Measurements from ENCODE around the gene PPP3CA. TPM values are rescaled to one million over a fixed set of nuclear protein-coding genes. Genes with fewer than 3 reads are reported as not detected.

Gene PPP3CA
- total RNA-seq, 1 donor = 64.4 TPM

DNA sequence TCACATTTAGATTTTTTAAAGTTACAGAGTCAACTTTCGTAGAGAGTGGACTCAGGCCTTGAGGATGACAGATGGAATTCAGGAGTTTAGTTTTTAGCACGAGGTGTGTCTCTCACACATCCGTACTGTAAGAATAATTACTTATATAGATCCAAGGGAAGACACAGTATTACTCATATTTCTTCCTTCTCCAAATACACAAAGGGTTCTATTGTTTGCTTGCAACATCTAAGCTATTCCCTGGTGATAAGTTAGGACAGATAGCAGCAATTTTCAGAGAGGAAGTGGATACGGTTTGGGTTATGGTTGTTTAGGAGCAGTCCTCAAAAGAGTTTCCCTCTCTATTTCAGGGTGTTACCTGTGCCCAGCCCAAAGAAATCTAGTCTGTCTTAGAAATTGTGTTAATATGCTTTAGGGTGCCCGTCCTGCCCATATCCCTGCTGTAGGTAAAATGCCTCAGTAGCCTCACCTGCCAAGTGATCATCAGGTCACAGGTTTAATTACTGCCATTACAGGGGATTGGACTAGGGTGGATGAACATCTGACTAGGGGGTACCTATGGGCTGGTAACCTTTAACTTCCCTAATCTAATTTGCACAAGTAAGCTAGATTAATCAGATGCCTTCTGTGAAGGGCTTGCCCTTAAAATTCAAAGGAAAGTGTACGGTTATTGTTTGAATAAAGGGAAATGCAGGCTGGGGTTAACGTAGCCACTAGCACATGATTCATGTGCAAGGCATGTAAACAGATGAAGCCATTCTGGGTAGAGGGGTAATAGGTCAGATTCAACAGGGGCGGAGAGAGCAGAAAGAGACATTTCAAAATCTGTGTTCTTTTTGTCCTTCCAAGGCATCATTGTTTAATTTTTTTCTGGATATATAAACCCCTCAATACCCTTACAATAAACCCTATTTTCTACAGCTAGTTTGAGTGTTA, 8.7 kb upstream of the PPP3CA start:
- H3K4me3 ChIP-seq (ENCODE audit: low read depth, low read length) = no peak overlapping the region
- TF ChIP-seq, protein P1, sequence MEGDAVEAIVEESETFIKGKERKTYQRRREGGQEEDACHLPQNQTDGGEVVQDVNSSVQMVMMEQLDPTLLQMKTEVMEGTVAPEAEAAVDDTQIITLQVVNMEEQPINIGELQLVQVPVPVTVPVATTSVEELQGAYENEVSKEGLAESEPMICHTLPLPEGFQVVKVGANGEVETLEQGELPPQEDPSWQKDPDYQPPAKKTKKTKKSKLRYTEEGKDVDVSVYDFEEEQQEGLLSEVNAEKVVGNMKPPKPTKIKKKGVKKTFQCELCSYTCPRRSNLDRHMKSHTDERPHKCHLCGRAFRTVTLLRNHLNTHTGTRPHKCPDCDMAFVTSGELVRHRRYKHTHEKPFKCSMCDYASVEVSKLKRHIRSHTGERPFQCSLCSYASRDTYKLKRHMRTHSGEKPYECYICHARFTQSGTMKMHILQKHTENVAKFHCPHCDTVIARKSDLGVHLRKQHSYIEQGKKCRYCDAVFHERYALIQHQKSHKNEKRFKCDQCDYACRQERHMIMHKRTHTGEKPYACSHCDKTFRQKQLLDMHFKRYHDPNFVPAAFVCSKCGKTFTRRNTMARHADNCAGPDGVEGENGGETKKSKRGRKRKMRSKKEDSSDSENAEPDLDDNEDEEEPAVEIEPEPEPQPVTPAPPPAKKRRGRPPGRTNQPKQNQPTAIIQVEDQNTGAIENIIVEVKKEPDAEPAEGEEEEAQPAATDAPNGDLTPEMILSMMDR (IDR thresholded peaks at IDR 0.05; ENCODE audit: insufficient read depth, low read length) = no peak
- DNase-seq (ENCODE audit: low read depth) = peak; percentile 87

DNA sequence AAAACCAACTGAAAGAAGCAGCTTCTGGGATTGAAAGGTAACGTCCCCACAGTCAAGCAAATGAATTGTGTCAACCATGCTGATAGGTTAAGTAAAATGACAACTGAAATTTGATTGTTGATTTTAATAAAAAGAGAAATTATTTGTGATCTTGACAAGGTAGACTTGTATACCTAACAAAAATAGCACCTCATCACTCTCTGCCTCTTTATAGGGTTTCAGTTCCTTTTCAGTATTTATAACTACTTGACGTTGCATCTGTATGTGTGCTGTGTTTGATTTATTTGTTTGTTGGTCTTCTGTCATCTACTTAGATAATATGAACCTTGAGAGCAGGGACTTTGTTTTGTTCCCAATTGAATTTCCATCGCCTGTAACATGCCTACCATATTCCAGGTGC, 7.9 kb upstream of the PPP3CA start:
- TF ChIP-seq, protein P1 (IDR thresholded peaks at IDR 0.05; ENCODE audit: insufficient read depth, low read length) = no peak
- no peak overlapping the region for H3K4me3 ChIP-seq (ENCODE audit: low read depth, low read length)
- DNase-seq (ENCODE audit: low read depth) = no peak

DNA sequence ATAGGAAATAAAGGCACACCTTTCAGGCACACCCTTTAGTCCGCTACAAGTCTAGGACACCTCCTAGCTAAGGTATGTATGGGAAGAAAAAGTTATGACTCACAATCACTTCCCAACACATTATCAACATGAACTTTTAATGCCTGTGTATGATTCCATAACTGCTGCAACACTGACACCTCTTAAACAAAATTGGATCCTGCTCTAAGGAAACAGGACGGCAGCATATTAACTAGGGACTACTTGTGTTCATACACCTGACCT, 2.4 kb upstream of the PPP3CA start:
- no peak for DNase-seq (ENCODE audit: low read depth)
- TF ChIP-seq, protein P1 (IDR thresholded peaks at IDR 0.05; ENCODE audit: insufficient read depth, low read length) = no peak
- no peak overlapping the region for H3K4me3 ChIP-seq (ENCODE audit: low read depth, low read length)

DNA sequence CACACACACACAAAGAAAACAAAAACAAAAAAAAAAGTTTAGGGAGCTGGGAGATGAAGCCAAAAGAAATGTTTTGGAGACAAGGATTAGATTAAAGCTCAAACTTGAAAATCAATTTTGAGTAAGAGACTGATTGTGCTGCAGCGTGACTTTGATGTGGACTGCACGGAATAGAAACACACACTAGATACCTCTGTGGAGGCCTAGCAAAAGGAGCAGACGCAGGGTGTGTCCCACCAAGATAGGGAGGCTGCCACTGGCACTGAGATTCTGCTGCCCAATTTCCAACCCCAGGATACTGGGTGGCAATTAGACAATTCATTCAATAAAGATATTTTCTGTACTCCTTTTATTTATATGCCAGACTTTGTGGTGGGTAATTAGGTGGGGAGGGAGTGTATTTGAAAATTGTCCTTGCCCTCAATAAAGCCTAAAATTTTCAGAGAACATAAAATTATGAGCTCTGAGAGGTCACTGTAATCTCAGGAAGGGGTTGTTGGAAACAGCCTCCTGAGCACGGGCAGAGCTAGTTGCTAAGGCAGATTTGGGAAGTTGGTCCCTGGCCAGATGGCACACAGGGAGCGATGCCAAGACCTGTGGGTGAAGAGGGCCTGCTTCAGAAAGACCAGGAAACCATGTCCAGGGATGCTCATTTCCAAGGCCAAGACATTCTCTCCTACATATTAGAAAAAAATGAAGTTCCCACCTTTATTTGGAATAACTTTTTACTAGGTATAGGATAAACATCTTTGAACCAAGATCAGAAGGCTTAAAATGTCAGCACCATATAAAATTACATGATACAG, 1.9 kb upstream of the PPP3CA start:
- peak; percentile 39 for DNase-seq (ENCODE audit: low read depth)
- TF ChIP-seq, protein P1 (IDR thresholded peaks at IDR 0.05; ENCODE audit: insufficient read depth, low read length) = no peak
- H3K4me3 ChIP-seq (ENCODE audit: low read depth, low read length) = peak overlapping the region; percentile 20

DNA sequence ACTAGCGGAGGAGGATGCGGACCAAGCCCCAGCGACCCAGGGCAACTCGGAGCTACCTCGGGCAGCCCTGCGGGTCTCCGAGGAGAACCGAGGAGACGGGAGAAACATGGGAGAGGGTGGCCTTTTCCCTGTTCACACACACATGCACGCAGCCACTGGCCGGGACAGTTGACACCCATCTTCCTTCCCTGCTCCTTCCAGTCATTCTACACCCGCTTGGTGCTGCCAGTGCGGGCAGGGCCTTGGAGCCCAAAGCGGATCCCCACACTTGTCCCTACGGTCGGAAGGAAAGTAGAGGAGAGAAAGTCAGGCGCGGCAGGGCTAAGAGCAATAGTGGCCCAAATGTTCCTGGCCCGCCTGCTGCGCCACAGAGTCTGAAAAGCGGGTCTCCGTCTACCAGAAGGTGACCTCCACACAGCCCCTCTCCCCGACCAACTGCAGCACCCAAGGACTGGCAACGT, 1.1 kb upstream of the PPP3CA start:
- TF ChIP-seq, protein P1 (IDR thresholded peaks at IDR 0.05; ENCODE audit: insufficient read depth, low read length) = no peak
- DNase-seq (ENCODE audit: low read depth) = no peak

DNA sequence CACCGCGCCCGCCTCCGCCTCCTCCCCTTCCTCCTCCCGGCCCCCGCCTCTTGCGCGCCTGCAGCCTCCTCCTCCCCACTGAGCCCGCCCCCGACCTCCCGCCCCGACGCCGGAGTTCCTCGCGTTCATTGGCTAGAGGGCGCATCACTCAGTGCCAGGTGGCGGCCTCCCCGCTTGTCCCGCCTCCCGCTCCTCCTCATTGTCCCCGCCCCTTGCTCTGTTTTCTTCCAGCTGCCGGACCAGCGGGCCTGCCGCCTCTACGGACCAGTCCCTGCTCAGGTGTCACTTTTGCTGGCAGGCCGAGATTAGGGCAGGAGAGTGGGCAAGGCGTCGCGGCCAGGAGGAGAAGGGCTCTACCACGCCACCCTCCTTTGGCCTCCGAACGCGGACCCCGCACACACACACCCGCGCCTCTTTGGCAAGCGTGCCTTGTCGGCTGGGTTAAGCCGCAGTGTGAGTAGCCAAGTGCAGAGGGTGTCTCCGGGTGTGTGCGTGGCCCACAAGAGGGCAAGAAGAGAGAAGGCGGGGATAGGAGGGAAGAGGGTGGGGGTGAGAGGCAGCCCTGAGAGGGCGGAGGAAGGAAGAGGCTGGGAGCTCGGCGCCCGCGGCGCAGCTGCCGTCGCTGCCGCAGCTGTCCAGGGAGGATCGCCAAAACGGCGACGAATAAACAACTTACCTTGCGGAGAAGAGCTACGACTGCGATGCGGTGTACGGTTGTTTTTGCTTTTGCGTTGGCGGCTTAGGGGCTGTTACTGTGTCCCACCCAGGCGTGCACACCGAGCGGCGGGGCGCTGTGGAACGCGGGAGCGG, 436 bp upstream of the PPP3CA start:
- DNase-seq (ENCODE audit: low read depth) = peak; percentile 97
- TF ChIP-seq, protein P1 (IDR thresholded peaks at IDR 0.05; ENCODE audit: insufficient read depth, low read length) = no peak
- H3K4me3 ChIP-seq (ENCODE audit: low read depth, low read length) = peak overlapping the region; percentile 73

More for the DNA sequence above, 1.1 kb upstream of the PPP3CA start:
- H3K4me3 ChIP-seq (ENCODE audit: low read depth, low read length) = peak overlapping the region; percentile 72

Data from fibroblast of the aortic adventitia (primary cell).